ENCODE data around the gene WDFY2.

Gene WDFY2

GRCh38 chr13:51697181-51697580, 112.9 kb downstream of the WDFY2 start:
- no peak for DNase-seq
- Histone ChIP-seq H3K9me3 (ENCODE audit: control insufficient read depth, low read length) (no peaks in the 10 kb centered on the region), H3K4me3 (ENCODE audit: insufficient read depth, low read depth, low read length, poor library complexity, severe bottlenecking) (no peak overlapping the region), H3K27me3 (replicated peaks; ENCODE audit: control insufficient read depth, insufficient read depth, low read length, poor library complexity, severe bottlenecking) (no peaks in the 10 kb centered on the region), H3K4me1 (ENCODE audit: control insufficient read depth, insufficient read depth, low read length, poor library complexity, severe bottlenecking) (no peaks in the 10 kb centered on the region), H3K36me3 (ENCODE audit: control insufficient read depth, insufficient read depth, low read length) (no peaks in the 10 kb centered on the region), H3K27ac (ENCODE audit: insufficient read depth, low read length, poor library complexity, severe bottlenecking) (no peak overlapping the region)

- Histone ChIP-seq H3K36me3 (ENCODE audit: control insufficient read depth, insufficient read depth, low read length) (no peaks in the 10 kb centered on the region), H3K27ac (ENCODE audit: insufficient read depth, low read length, poor library complexity, severe bottlenecking) (no peak overlapping the region), H3K9me3 (ENCODE audit: control insufficient read depth, low read length) (no peaks in the 10 kb centered on the region), H3K4me1 (ENCODE audit: control insufficient read depth, insufficient read depth, low read length, poor library complexity, severe bottlenecking) (no peaks in the 10 kb centered on the region), H3K4me3 (ENCODE audit: insufficient read depth, low read depth, low read length, poor library complexity, severe bottlenecking) (no peak overlapping the region), H3K27me3 (replicated peaks; ENCODE audit: control insufficient read depth, insufficient read depth, low read length, poor library complexity, severe bottlenecking) (no peaks in the 10 kb centered on the region)
- DNase-seq: no peak
Observed at GRCh38 chr13:51697855-51698254, 113.6 kb downstream of the WDFY2 start.

GRCh38 chr13:51698352-51698751, 114.1 kb downstream of the WDFY2 start:
- no peaks in the 10 kb centered on the region for H3K36me3 ChIP-seq (ENCODE audit: control insufficient read depth, insufficient read depth, low read length)
- H3K4me1 ChIP-seq (ENCODE audit: control insufficient read depth, insufficient read depth, low read length, poor library complexity, severe bottlenecking): no peaks in the 10 kb centered on the region
- H3K9me3 ChIP-seq (ENCODE audit: control insufficient read depth, low read length): no peaks in the 10 kb centered on the region
- no peak for DNase-seq
- no peak overlapping the region for H3K4me3 ChIP-seq (ENCODE audit: insufficient read depth, low read depth, low read length, poor library complexity, severe bottlenecking)
- no peak overlapping the region for H3K27ac ChIP-seq (ENCODE audit: insufficient read depth, low read length, poor library complexity, severe bottlenecking)
- no peaks in the 10 kb centered on the region for H3K27me3 ChIP-seq (replicated peaks; ENCODE audit: control insufficient read depth, insufficient read depth, low read length, poor library complexity, severe bottlenecking)

GRCh38 chr13:51704399-51705313, 120.4 kb downstream of the WDFY2 start:
- no peaks in the 10 kb centered on the region for H3K9me3 ChIP-seq (ENCODE audit: control insufficient read depth, low read length)
- H3K4me1 ChIP-seq (ENCODE audit: control insufficient read depth, insufficient read depth, low read length, poor library complexity, severe bottlenecking): no peaks in the 10 kb centered on the region
- peaks cover 4% of the 10 kb centered on the region for H3K36me3 ChIP-seq (ENCODE audit: control insufficient read depth, insufficient read depth, low read length)
- no peak overlapping the region for H3K4me3 ChIP-seq (ENCODE audit: insufficient read depth, low read depth, low read length, poor library complexity, severe bottlenecking)
- DNase-seq: no peak
- no peak overlapping the region for H3K27ac ChIP-seq (ENCODE audit: insufficient read depth, low read length, poor library complexity, severe bottlenecking)
- H3K27me3 ChIP-seq (replicated peaks; ENCODE audit: control insufficient read depth, insufficient read depth, low read length, poor library complexity, severe bottlenecking): no peaks in the 10 kb centered on the region

GRCh38 chr13:51707461-51707860, 123.2 kb downstream of the WDFY2 start:
- no peak for DNase-seq
- Histone ChIP-seq H3K27ac (ENCODE audit: insufficient read depth, low read length, poor library complexity, severe bottlenecking) (no peak overlapping the region), H3K4me1 (ENCODE audit: control insufficient read depth, insufficient read depth, low read length, poor library complexity, severe bottlenecking) (no peaks in the 10 kb centered on the region), H3K27me3 (replicated peaks; ENCODE audit: control insufficient read depth, insufficient read depth, low read length, poor library complexity, severe bottlenecking) (no peaks in the 10 kb centered on the region), H3K4me3 (ENCODE audit: insufficient read depth, low read depth, low read length, poor library complexity, severe bottlenecking) (no peak overlapping the region), H3K9me3 (ENCODE audit: control insufficient read depth, low read length) (no peaks in the 10 kb centered on the region), H3K36me3 (ENCODE audit: control insufficient read depth, insufficient read depth, low read length) (peaks cover 4% of the 10 kb centered on the region)

- Histone ChIP-seq H3K4me3 (ENCODE audit: insufficient read depth, low read depth, low read length, poor library complexity, severe bottlenecking) (no peak overlapping the region), H3K27ac (ENCODE audit: insufficient read depth, low read length, poor library complexity, severe bottlenecking) (no peak overlapping the region), H3K9me3 (ENCODE audit: control insufficient read depth, low read length) (no peaks in the 10 kb centered on the region), H3K36me3 (ENCODE audit: control insufficient read depth, insufficient read depth, low read length) (no peaks in the 10 kb centered on the region), H3K27me3 (replicated peaks; ENCODE audit: control insufficient read depth, insufficient read depth, low read length, poor library complexity, severe bottlenecking) (no peaks in the 10 kb centered on the region), H3K4me1 (ENCODE audit: control insufficient read depth, insufficient read depth, low read length, poor library complexity, severe bottlenecking) (no peaks in the 10 kb centered on the region)
- DNase-seq: no peak
Observed at GRCh38 chr13:51713807-51714206, 129.5 kb downstream of the WDFY2 start.

DNA sequence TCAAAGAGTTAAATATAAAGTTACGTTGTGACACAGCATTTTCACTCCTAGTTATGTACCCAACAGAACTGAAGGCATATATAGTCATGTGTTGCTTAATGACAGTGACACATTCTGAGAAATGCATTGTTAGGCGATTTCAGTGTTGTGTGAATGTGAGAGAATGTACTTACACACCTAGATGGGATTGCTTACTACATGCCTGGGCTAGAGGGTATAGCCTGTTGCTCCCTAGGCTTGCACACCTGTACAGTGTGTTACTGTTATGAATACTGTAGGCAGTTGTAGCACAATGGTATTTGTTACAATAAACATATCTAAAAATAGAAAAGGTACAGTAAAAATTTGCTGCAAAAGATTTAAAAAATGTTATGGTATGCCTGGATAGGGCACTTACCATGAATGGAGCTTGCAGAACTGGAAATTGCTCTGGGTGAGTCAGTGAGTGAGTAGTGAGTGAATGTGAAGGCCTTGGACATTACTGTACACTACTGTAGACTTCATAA, 130.5 kb downstream of the WDFY2 start:
- Histone ChIP-seq H3K4me3 (ENCODE audit: insufficient read depth, low read depth, low read length, poor library complexity, severe bottlenecking) (no peak overlapping the region), H3K36me3 (ENCODE audit: control insufficient read depth, insufficient read depth, low read length) (no peaks in the 10 kb centered on the region), H3K9me3 (ENCODE audit: control insufficient read depth, low read length) (no peaks in the 10 kb centered on the region), H3K27me3 (replicated peaks; ENCODE audit: control insufficient read depth, insufficient read depth, low read length, poor library complexity, severe bottlenecking) (no peaks in the 10 kb centered on the region), H3K27ac (ENCODE audit: insufficient read depth, low read length, poor library complexity, severe bottlenecking) (no peak overlapping the region), H3K4me1 (ENCODE audit: control insufficient read depth, insufficient read depth, low read length, poor library complexity, severe bottlenecking) (no peaks in the 10 kb centered on the region)
- no peak for DNase-seq

DNA sequence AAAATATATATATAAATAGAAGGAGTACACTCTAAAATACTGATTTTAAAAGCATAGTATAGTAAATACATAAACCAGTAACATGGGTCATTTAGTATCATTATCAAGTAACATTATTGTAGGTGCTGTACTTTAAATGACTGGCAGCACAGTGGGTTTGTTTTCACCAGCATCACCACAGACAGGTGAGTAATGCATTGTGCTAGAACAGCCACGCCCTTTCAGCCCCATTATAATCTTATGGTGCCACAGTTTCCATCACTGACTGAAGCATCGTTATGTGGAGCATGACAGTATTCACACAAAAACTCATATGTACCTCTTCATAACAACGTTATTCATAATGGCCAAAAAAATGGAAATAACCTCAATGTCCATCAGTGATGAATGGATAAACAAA, 131.4 kb downstream of the WDFY2 start:
- Histone ChIP-seq H3K9me3 (ENCODE audit: control insufficient read depth, low read length) (no peaks in the 10 kb centered on the region), H3K27ac (ENCODE audit: insufficient read depth, low read length, poor library complexity, severe bottlenecking) (no peak overlapping the region), H3K27me3 (replicated peaks; ENCODE audit: control insufficient read depth, insufficient read depth, low read length, poor library complexity, severe bottlenecking) (no peaks in the 10 kb centered on the region), H3K4me1 (ENCODE audit: control insufficient read depth, insufficient read depth, low read length, poor library complexity, severe bottlenecking) (no peaks in the 10 kb centered on the region), H3K4me3 (ENCODE audit: insufficient read depth, low read depth, low read length, poor library complexity, severe bottlenecking) (no peak overlapping the region), H3K36me3 (ENCODE audit: control insufficient read depth, insufficient read depth, low read length) (no peaks in the 10 kb centered on the region)
- DNase-seq: no peak

DNA sequence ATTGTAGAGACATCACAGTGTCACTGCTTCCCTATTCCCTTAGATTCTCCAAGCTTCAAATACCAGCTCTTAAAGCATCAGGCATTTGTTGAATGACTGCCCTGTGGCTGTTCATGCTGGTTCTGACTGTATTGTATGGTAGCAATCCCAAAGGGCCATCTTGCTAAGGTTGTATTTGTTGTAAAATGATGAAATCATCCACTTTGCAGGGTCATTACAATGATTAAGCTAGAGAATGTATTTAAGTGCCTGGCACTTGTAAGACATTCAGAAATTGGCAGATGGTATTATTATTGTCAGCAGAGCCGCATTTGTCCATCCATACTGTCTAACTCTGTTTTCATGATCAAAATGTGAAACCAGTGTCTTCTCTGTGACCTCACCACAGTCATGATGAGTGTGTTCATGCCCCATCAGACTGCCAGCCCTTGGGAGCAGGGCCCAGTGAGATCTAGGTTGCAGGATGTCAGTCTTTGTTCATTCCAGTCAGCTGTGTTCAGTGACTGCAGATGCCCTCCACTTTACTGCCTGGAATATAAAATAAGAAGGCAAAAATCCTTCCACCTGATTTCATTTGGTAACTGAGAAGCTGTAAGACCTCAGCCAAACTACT, 133.6 kb downstream of the WDFY2 start:
- no peaks in the 10 kb centered on the region for H3K27me3 ChIP-seq (replicated peaks; ENCODE audit: control insufficient read depth, insufficient read depth, low read length, poor library complexity, severe bottlenecking)
- H3K4me3 ChIP-seq (ENCODE audit: insufficient read depth, low read depth, low read length, poor library complexity, severe bottlenecking): no peak overlapping the region
- H3K9me3 ChIP-seq (ENCODE audit: control insufficient read depth, low read length): no peaks in the 10 kb centered on the region
- no peak for DNase-seq
- H3K36me3 ChIP-seq (ENCODE audit: control insufficient read depth, insufficient read depth, low read length): no peaks in the 10 kb centered on the region
- H3K4me1 ChIP-seq (ENCODE audit: control insufficient read depth, insufficient read depth, low read length, poor library complexity, severe bottlenecking): no peaks in the 10 kb centered on the region
- no peak overlapping the region for H3K27ac ChIP-seq (ENCODE audit: insufficient read depth, low read length, poor library complexity, severe bottlenecking)

GRCh38 chr13:51719394-51719793, 135.1 kb downstream of the WDFY2 start:
- DNase-seq: no peak
- Histone ChIP-seq H3K4me1 (ENCODE audit: control insufficient read depth, insufficient read depth, low read length, poor library complexity, severe bottlenecking) (no peaks in the 10 kb centered on the region), H3K27me3 (replicated peaks; ENCODE audit: control insufficient read depth, insufficient read depth, low read length, poor library complexity, severe bottlenecking) (no peaks in the 10 kb centered on the region), H3K4me3 (ENCODE audit: insufficient read depth, low read depth, low read length, poor library complexity, severe bottlenecking) (no peak overlapping the region), H3K9me3 (ENCODE audit: control insufficient read depth, low read length) (no peaks in the 10 kb centered on the region), H3K27ac (ENCODE audit: insufficient read depth, low read length, poor library complexity, severe bottlenecking) (no peak overlapping the region), H3K36me3 (ENCODE audit: control insufficient read depth, insufficient read depth, low read length) (no peaks in the 10 kb centered on the region)
